ENCODE results near the gene DNAH8.
"Not testable (repeated sequence)": the region's sequence is repeated elsewhere in the genome, so short reads cannot be mapped to it uniquely, and the experiment has no call there.

Gene DNAH8

DNA sequence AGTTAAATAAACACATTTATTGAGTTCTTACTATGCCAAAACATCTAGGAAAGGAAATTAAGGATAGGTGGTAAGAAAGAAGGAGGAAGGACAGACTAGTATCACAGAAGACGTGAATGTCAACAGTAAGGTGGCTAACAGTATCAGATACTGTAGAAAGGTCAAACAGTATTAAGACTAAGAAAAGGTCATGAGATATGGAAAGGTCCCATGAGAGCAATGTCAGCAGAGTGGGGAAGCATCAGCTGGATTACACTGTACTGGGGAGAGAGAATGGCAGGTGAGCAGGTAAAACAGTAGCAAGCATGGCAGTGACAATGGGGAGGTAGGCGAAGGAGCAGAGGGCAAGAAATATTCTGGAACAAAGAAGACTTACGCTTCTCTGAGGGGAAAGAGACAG is 30.2 kb upstream of the DNAH8 start:
- H3K27me3 ChIP-seq (ENCODE audit: control insufficient read depth in 1 of 2, insufficient read depth in 2 of 2, low read length in 2 of 2): no peaks in the 10 kb centered on the region
- no peak overlapping the region for H3K4me3 ChIP-seq (ENCODE audit: low read depth in 1 of 2, low read length in 2 of 2)
- H3K27ac ChIP-seq (ENCODE audit: low read depth, low read length): no peak overlapping the region
- H3K36me3 ChIP-seq (ENCODE audit: insufficient read depth, low read length): peaks cover 6% of the 10 kb centered on the region
- H3K9me3 ChIP-seq (ENCODE audit: low read length): no peaks in the 10 kb centered on the region
- H3K9ac ChIP-seq (ENCODE audit: low read length): no peak overlapping the region
- H3K4me1 ChIP-seq (ENCODE audit: insufficient read depth, low read length): no peaks in the 10 kb centered on the region

DNA sequence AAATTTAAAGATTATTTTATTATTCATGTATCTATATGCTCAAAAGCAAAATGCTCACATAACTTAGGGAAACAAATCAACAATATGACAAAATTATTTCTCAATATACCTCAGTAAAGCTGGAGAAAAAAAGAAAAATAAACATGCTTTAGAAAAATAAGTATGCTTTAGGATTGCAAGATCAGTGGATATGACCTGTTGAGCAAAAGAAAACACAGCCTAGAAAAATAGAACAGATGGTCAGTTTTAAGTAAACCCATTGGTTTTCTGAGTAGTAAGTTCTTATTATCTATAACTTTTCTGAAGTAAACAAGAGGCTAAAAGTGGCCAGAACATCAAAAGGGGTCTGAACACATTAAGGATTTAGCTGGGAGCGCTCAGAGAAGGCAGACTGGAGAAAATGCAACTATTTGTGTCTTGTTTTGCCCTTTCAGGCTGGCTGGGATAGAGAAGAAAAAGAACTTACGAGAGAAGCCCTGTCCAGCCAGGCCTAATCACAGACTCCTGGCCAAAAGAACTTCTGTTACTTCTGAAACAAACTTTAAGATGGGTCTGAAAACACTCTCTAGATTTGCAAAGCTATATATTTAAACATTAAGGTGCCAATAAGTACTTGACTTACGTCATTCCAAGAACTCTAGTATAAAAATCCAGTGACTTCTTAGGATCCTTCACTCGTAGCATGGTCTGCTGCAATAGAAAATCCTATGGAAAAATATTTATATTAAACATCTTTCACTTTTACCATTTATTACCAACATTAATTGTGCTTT is 28.7 kb upstream of the DNAH8 start:
- Histone ChIP-seq H3K9ac (ENCODE audit: low read length) (no peak overlapping the region), H3K27ac (ENCODE audit: low read depth, low read length) (no peak overlapping the region), H3K9me3 (ENCODE audit: low read length) (no peaks in the 10 kb centered on the region), H3K4me1 (ENCODE audit: insufficient read depth, low read length) (no peaks in the 10 kb centered on the region), H3K36me3 (ENCODE audit: insufficient read depth, low read length) (peaks cover 6% of the 10 kb centered on the region), H3K4me3 (ENCODE audit: low read depth in 1 of 2, low read length in 2 of 2) (no peak overlapping the region), H3K27me3 (ENCODE audit: control insufficient read depth in 1 of 2, insufficient read depth in 2 of 2, low read length in 2 of 2) (no peaks in the 10 kb centered on the region)

DNA sequence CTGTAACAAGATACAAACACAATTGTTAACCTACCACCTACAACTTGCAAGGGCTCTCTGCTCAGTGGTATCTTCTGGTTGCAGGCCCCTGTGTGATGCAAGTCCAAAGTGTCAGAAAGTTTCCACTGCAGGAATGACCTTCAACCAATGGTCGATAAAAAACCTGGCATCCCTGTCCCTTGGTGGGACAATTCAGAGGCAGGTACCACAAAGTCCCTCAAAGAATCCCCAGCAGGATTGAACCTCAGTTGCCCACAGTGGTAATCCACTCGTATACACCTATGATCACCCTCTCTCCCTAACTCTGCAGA is 28.1 kb upstream of the DNAH8 start:
- H3K4me3 ChIP-seq (ENCODE audit: low read depth in 1 of 2, low read length in 2 of 2): no peak overlapping the region
- no peak overlapping the region for H3K27ac ChIP-seq (ENCODE audit: low read depth, low read length)
- peaks cover under 1% of the 10 kb centered on the region for H3K36me3 ChIP-seq (ENCODE audit: insufficient read depth, low read length)
- H3K27me3 ChIP-seq (ENCODE audit: control insufficient read depth in 1 of 2, insufficient read depth in 2 of 2, low read length in 2 of 2): no peaks in the 10 kb centered on the region
- no peaks in the 10 kb centered on the region for H3K9me3 ChIP-seq (ENCODE audit: low read length)
- no peaks in the 10 kb centered on the region for H3K4me1 ChIP-seq (ENCODE audit: insufficient read depth, low read length)
- no peak overlapping the region for H3K9ac ChIP-seq (ENCODE audit: low read length)

DNA sequence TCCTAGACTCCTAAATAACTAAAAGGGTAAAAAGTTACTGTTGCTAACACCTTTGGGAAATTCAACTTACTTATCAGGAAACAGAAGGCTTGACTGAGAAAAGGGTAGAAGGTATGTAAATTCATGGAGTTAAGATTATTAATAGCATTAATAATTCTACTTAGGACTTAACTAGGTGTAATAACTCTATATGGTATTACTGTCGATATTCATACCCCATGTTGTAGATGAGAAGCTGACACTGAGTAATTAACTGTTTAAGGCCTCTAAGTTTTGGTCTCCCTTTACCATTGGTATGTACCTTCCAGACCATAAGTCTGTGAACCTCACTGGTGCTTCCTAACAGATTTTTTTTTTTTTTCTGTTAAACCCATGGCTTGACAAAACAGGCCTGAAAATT is 27.6 kb upstream of the DNAH8 start:
- Histone ChIP-seq H3K27me3 (ENCODE audit: control insufficient read depth in 1 of 2, insufficient read depth in 2 of 2, low read length in 2 of 2) (no peaks in the 10 kb centered on the region), H3K9ac (ENCODE audit: low read length) (no peak overlapping the region), H3K4me3 (ENCODE audit: low read depth in 1 of 2, low read length in 2 of 2) (no peak overlapping the region), H3K27ac (ENCODE audit: low read depth, low read length) (no peak overlapping the region), H3K4me1 (ENCODE audit: insufficient read depth, low read length) (no peaks in the 10 kb centered on the region), H3K36me3 (ENCODE audit: insufficient read depth, low read length) (no peaks in the 10 kb centered on the region), H3K9me3 (ENCODE audit: low read length) (no peaks in the 10 kb centered on the region)

DNA sequence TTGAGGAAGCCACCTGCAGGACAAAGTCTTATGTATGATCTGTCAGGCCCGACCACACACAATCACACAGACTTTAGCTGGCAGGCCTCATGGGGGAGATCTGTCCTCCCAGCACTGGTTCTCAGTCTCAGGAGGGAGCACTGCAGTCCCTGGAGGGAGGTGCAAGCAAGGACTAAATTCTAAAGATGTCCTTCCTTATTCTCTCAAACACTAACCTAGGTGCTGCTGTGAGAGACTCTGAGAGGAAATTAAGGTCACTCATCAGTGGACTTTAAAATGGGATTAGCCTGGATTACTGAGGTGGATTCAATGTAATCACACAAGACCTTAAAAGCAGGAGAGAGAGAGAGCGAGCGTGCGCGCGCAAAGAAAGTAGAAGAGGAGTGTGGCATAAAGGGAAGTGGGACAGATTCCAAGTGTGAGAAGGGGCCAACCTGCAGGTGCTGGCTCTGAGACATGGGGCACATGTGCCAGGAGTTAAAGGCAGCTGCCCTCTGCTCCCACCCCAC is 26.5 kb upstream of the DNAH8 start:
- Histone ChIP-seq H3K27ac (ENCODE audit: low read depth, low read length) (no peak overlapping the region), H3K27me3 (ENCODE audit: control insufficient read depth in 1 of 2, insufficient read depth in 2 of 2, low read length in 2 of 2) (no peaks in the 10 kb centered on the region), H3K4me3 (ENCODE audit: low read depth in 1 of 2, low read length in 2 of 2) (no peak overlapping the region), H3K4me1 (ENCODE audit: insufficient read depth, low read length) (no peaks in the 10 kb centered on the region), H3K9me3 (ENCODE audit: low read length) (no peaks in the 10 kb centered on the region), H3K36me3 (ENCODE audit: insufficient read depth, low read length) (no peaks in the 10 kb centered on the region), H3K9ac (ENCODE audit: low read length) (no peak overlapping the region)

DNA sequence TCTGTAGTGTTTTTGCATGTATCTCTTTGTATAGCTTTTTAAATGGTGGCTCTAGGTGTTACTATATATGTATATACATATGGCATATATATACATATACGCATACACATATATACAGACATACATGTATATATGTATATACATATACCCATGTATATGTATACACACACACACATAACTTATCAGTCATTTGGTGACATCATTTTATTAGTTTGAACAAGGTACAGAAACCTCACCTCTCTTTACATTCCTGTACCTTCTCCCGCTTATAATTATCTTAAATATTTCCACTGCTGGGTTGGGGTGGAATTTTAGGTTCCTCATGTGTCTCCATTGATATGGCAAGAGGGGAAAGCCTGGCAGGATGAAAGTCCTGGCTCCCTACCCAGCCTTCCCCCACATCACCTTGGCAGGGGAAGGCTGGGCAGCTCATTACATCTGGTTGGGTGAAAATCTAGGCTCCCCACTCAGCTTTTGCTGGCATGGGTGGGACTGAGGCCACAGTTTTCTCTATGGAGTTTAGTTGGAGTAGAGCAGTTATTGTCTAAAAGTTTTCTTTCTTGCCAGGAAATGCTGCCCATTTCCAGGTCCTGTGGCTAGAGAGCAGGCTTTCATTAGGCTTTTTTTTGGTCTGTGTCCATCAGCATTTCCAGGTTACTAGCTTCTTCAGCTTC is 19.7 kb upstream of the DNAH8 start:
- Histone ChIP-seq H3K4me1 (ENCODE audit: insufficient read depth, low read length) (no peaks in the 10 kb centered on the region), H3K9ac (ENCODE audit: low read length) (no peak overlapping the region), H3K27ac (ENCODE audit: low read depth, low read length) (no peak overlapping the region), H3K9me3 (ENCODE audit: low read length) (no peaks in the 10 kb centered on the region), H3K36me3 (ENCODE audit: insufficient read depth, low read length) (no peaks in the 10 kb centered on the region), H3K27me3 (ENCODE audit: control insufficient read depth in 1 of 2, insufficient read depth in 2 of 2, low read length in 2 of 2) (no peaks in the 10 kb centered on the region), H3K4me3 (ENCODE audit: low read depth in 1 of 2, low read length in 2 of 2) (no peak overlapping the region)

DNA sequence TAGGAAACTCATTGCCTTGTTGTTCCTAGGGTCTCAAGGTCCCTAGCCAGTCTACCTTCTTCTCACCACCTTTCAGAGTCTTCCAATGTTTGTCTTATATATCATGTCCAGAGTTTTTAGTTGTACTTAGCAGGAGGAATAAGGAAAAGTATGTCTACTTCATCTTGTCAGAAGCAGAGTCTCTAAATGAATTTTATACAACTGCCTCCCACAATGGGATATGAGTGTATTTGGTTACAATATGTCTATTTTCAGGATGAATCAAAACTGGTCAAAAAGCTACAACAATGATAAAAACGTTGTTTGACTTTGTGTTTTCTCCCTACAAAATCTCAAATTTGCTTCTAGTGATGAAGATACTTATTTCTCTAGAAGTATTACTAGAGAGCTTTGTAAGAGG is 19.2 kb upstream of the DNAH8 start:
- H3K27ac ChIP-seq (ENCODE audit: low read depth, low read length): no peak overlapping the region
- H3K9me3 ChIP-seq (ENCODE audit: low read length): no peaks in the 10 kb centered on the region
- no peak overlapping the region for H3K4me3 ChIP-seq (ENCODE audit: low read depth in 1 of 2, low read length in 2 of 2)
- H3K36me3 ChIP-seq (ENCODE audit: insufficient read depth, low read length): no peaks in the 10 kb centered on the region
- no peaks in the 10 kb centered on the region for H3K27me3 ChIP-seq (ENCODE audit: control insufficient read depth in 1 of 2, insufficient read depth in 2 of 2, low read length in 2 of 2)
- no peak overlapping the region for H3K9ac ChIP-seq (ENCODE audit: low read length)
- no peaks in the 10 kb centered on the region for H3K4me1 ChIP-seq (ENCODE audit: insufficient read depth, low read length)

DNA sequence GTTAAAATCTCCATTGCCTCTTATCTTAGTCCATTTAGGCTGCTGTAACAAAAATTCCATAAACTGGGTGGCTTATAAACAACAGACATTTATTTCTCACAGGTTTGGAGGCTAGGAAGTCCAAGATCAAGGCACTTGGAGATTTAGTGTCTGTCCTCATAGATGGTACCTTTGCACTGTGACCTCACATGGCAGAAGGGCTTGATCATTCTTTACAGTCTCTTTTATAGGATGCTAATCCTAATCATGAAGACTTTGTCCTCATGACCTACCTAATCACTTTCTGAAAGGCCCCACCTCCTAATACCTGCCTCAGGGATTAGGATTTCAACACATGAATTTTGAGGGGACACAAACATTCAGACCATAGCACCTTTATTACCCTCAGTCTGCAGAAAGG is 18.8 kb upstream of the DNAH8 start:
- H3K27ac ChIP-seq (ENCODE audit: low read depth, low read length): no peak overlapping the region
- H3K27me3 ChIP-seq (ENCODE audit: control insufficient read depth in 1 of 2, insufficient read depth in 2 of 2, low read length in 2 of 2): no peaks in the 10 kb centered on the region
- no peaks in the 10 kb centered on the region for H3K4me1 ChIP-seq (ENCODE audit: insufficient read depth, low read length)
- H3K9me3 ChIP-seq (ENCODE audit: low read length): no peaks in the 10 kb centered on the region
- H3K9ac ChIP-seq (ENCODE audit: low read length): no peak overlapping the region
- no peak overlapping the region for H3K4me3 ChIP-seq (ENCODE audit: low read depth in 1 of 2, low read length in 2 of 2)
- no peaks in the 10 kb centered on the region for H3K36me3 ChIP-seq (ENCODE audit: insufficient read depth, low read length)

DNA sequence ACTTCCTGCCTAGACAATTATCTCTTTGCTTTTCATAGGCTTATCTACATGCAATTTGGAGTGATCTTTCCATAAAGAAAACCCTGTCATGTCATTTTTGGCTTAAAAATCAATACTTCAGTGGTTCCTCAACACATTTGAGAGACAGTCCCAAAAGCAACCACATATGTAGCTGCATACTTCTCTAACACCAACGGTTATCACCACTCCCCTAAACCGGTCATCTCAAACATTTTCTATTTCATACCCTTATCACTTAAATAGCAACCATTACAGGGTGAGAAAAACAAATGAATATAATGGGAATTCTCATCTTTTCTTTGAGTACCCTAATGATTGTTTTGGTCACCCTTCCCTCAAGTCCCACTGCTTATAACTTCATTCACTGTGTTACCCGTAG is 17.3 kb upstream of the DNAH8 start:
- Histone ChIP-seq H3K36me3 (ENCODE audit: insufficient read depth, low read length) (no peaks in the 10 kb centered on the region), H3K4me1 (ENCODE audit: insufficient read depth, low read length) (no peaks in the 10 kb centered on the region), H3K9me3 (ENCODE audit: low read length) (no peaks in the 10 kb centered on the region), H3K9ac (ENCODE audit: low read length) (no peak overlapping the region), H3K4me3 (ENCODE audit: low read depth in 1 of 2, low read length in 2 of 2) (no peak overlapping the region), H3K27ac (ENCODE audit: low read depth, low read length) (no peak overlapping the region), H3K27me3 (ENCODE audit: control insufficient read depth in 1 of 2, insufficient read depth in 2 of 2, low read length in 2 of 2) (no peaks in the 10 kb centered on the region)

DNA sequence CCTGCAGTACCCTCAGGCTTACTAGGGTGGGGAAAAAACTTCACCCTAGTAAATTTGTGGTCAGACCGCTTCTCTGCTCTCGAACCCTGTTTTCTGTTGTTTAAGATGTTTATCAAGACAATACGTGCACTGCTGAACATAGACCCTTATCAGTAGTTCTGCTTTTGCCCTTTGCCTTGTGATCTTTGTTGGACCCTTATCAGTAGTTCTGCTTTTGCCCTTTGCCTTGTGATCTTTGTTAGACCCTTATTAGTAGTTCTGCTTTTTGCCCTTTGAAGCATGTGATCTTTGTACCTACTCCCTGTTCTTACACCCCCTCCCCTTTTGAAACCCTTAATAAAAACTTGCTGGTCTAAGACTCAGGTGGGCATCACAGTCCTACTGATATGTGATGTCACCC is 15.4 kb upstream of the DNAH8 start:
- H3K4me3 ChIP-seq (ENCODE audit: low read depth in 1 of 2, low read length in 2 of 2); H3K36me3 ChIP-seq (ENCODE audit: insufficient read depth, low read length); H3K9ac ChIP-seq (ENCODE audit: low read length); H3K27ac ChIP-seq (ENCODE audit: low read depth, low read length); H3K27me3 ChIP-seq (ENCODE audit: control insufficient read depth in 1 of 2, insufficient read depth in 2 of 2, low read length in 2 of 2); H3K9me3 ChIP-seq (ENCODE audit: low read length); H3K4me1 ChIP-seq (ENCODE audit: insufficient read depth, low read length): not testable (repeated sequence)

DNA sequence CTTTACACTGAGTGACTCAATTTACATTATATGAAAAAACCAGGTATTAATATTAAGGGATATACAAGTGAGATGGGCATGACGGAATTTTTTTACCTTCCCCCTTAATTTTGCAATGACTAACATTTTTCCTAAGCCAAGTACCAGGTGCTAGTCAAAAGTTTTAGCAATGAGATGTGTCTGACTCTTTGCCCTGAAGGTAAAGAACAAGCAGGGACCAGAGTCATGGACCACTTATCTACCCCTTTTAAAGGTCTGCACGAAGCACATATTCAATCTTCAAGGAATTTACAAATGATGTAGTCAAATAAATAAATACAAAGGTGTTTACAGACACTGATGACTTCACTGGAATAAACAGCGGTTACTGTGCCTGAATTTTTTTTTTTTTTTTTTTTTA is 13.6 kb upstream of the DNAH8 start:
- Histone ChIP-seq H3K4me1 (ENCODE audit: insufficient read depth, low read length) (no peaks in the 10 kb centered on the region), H3K27me3 (ENCODE audit: control insufficient read depth in 1 of 2, insufficient read depth in 2 of 2, low read length in 2 of 2) (no peaks in the 10 kb centered on the region), H3K27ac (ENCODE audit: low read depth, low read length) (no peak overlapping the region), H3K9ac (ENCODE audit: low read length) (no peak overlapping the region), H3K9me3 (ENCODE audit: low read length) (no peaks in the 10 kb centered on the region), H3K4me3 (ENCODE audit: low read depth in 1 of 2, low read length in 2 of 2) (no peak overlapping the region), H3K36me3 (ENCODE audit: insufficient read depth, low read length) (no peaks in the 10 kb centered on the region)

Measured in muscle layer of colon (tissue), 2 donors.